ENCODE data around the gene HSDL1.

DNA sequence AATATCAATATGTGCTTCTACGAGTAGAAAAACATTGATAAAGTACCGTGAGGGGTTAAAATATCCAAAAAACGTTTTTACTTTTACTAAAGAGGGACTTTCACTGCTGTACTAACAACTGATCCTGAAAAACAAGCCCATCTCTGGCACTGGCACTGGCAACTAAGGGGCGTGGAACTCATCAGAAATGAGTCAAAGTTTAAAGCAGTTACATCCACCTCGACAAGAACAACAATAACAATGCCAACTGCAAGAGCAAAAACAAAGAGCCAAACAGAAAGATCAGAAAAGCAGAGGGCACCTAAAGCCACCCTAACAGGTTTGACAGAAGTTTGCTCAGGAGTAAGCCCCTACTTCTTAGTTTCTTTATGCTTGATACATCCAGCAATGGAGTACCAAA, 41.3 kb downstream of the HSDL1 start:
- TF ChIP-seq, protein P1, sequence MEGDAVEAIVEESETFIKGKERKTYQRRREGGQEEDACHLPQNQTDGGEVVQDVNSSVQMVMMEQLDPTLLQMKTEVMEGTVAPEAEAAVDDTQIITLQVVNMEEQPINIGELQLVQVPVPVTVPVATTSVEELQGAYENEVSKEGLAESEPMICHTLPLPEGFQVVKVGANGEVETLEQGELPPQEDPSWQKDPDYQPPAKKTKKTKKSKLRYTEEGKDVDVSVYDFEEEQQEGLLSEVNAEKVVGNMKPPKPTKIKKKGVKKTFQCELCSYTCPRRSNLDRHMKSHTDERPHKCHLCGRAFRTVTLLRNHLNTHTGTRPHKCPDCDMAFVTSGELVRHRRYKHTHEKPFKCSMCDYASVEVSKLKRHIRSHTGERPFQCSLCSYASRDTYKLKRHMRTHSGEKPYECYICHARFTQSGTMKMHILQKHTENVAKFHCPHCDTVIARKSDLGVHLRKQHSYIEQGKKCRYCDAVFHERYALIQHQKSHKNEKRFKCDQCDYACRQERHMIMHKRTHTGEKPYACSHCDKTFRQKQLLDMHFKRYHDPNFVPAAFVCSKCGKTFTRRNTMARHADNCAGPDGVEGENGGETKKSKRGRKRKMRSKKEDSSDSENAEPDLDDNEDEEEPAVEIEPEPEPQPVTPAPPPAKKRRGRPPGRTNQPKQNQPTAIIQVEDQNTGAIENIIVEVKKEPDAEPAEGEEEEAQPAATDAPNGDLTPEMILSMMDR (IDR thresholded peaks at IDR 0.05), result no peak
- TF ChIP-seq EP300 (IDR thresholded peaks at IDR 0.05), result no peak
- no peak for TF ChIP-seq POLR2A (IDR thresholded peaks at IDR 0.05)
- no peak for TF ChIP-seq POLR2AphosphoS5 (IDR thresholded peaks at IDR 0.05)
